Glomerular visceral epithelial cell (primary cell): ENCODE results near the gene UGT1A9.

Experiments
- DNase-seq: peaks from one replicate; pipeline ENCODE4 v3.0.0-alpha.2; 2016; ENCODE audit errors: extremely low spot score

UGT1A9 gene

GRCh38 chr2:233817361-233817911, 145.7 kb downstream of the UGT1A9 start:
- no peak for DNase-seq

- DNase-seq, result no peak
These were observed 146.4 kb downstream of the UGT1A9 start for GRCh38 chr2:233817995-233818638.

GRCh38 chr2:233818639-233819621, 147.2 kb downstream of the UGT1A9 start:
- DNase-seq, result no peak

- no peak for DNase-seq
These were observed 148.4 kb downstream of the UGT1A9 start for GRCh38 chr2:233819884-233820773.

- DNase-seq, result no peak
These were observed 149.0 kb downstream of the UGT1A9 start for GRCh38 chr2:233820774-233821105.

- no peak for DNase-seq
These were observed 149.5 kb downstream of the UGT1A9 start for GRCh38 chr2:233821196-233821595.

GRCh38 chr2:233821709-233822100, 150.0 kb downstream of the UGT1A9 start:
- DNase-seq, result no peak

GRCh38 chr2:233822101-233822771, 150.5 kb downstream of the UGT1A9 start:
- no peak for DNase-seq
